HG03457 (cell line): ENCODE data around the gene MDP1.
"Not testable (repeated sequence)": the region's sequence is repeated elsewhere in the genome, so short reads cannot be mapped to it uniquely, and the experiment has no call there.

Experiments
- ATAC-seq: cut with Tn5 transposase; IDR thresholded peaks from one replicate; pipeline ENCODE4 v1.9.1; 2021; ENCODE audit warnings: moderate number of reproducible peaks; ENCODE audit not compliant: unreplicated experiment

The MDP1 gene

GRCh38 chr14:24251880-24252288 is 36.0 kb upstream of the MDP1 start:
- no peak for ATAC-seq

- ATAC-seq, result no peak
Measured at GRCh38 chr14:24250354-24250753, 34.5 kb upstream of the MDP1 start.

- ATAC-seq, result no peak
Measured at GRCh38 chr14:24249230-24250021, 33.6 kb upstream of the MDP1 start.

- ATAC-seq, result no peak
Measured at GRCh38 chr14:24247422-24247821, 31.6 kb upstream of the MDP1 start.

- no peak for ATAC-seq
Measured at GRCh38 chr14:24246765-24247212, 30.9 kb upstream of the MDP1 start.

- ATAC-seq, result not testable (repeated sequence)
Measured at GRCh38 chr14:24245350-24245749, 29.5 kb upstream of the MDP1 start.

GRCh38 chr14:24243336-24243836 is 27.5 kb upstream of the MDP1 start:
- no peak for ATAC-seq

GRCh38 chr14:24241829-24242443 is 26.1 kb upstream of the MDP1 start:
- peak; percentile 70 for ATAC-seq

- ATAC-seq, result no peak
Measured at GRCh38 chr14:24240110-24240918, 24.4 kb upstream of the MDP1 start.

GRCh38 chr14:24238527-24239037 is 22.7 kb upstream of the MDP1 start:
- ATAC-seq, result no peak

GRCh38 chr14:24238123-24238522 is 22.3 kb upstream of the MDP1 start:
- no peak for ATAC-seq

GRCh38 chr14:24237463-24237955 is 21.6 kb upstream of the MDP1 start:
- no peak for ATAC-seq

- ATAC-seq, result no peak
Measured at GRCh38 chr14:24236689-24237462, 21.0 kb upstream of the MDP1 start.

GRCh38 chr14:24235804-24236688 is 20.2 kb upstream of the MDP1 start:
- no peak for ATAC-seq

GRCh38 chr14:24234095-24235005 is 18.5 kb upstream of the MDP1 start:
- no peak for ATAC-seq

GRCh38 chr14:24233538-24233866 is 17.6 kb upstream of the MDP1 start:
- ATAC-seq, result no peak

GRCh38 chr14:24232645-24233537 is 17.0 kb upstream of the MDP1 start, which contains the start of gene GMPR2:
GMPR2 (plus strand) TSS chr14:24232929; CDS start chr14:24233254, 325 bp downstream.
- ATAC-seq, result peak; percentile 32
